GM12874 (cell line): Measurements from ENCODE around the gene ALK.

Source experiments
- CTCF ChIP-seq: IDR thresholded peaks from 2 replicates; pipeline ENCODE4 v1.5.1; 2011; ENCODE audit warnings: low read depth, mild to moderate bottlenecking, control low read depth, low read length, moderate library complexity; ENCODE audit not compliant: insufficient read depth

Gene ALK

GRCh38 chr2:29504746-29505145 is 416.6 kb downstream of the ALK start:
- TF ChIP-seq CTCF = no peak

GRCh38 chr2:29502460-29502911 is 418.9 kb downstream of the ALK start:
- no peak for TF ChIP-seq CTCF

GRCh38 chr2:29497375-29497774 is 424.0 kb downstream of the ALK start:
- no peak for TF ChIP-seq CTCF

- TF ChIP-seq CTCF = no peak
Observed at GRCh38 chr2:29496198-29496597, 425.2 kb downstream of the ALK start.

GRCh38 chr2:29495536-29496060 is 425.8 kb downstream of the ALK start:
- no peak for TF ChIP-seq CTCF

- no peak for TF ChIP-seq CTCF
Observed at GRCh38 chr2:29495068-29495467, 426.3 kb downstream of the ALK start.

- no peak for TF ChIP-seq CTCF
Observed at GRCh38 chr2:29492701-29493100, 428.7 kb downstream of the ALK start.
